Measurements from ENCODE around the gene TRIM65.

DNA sequence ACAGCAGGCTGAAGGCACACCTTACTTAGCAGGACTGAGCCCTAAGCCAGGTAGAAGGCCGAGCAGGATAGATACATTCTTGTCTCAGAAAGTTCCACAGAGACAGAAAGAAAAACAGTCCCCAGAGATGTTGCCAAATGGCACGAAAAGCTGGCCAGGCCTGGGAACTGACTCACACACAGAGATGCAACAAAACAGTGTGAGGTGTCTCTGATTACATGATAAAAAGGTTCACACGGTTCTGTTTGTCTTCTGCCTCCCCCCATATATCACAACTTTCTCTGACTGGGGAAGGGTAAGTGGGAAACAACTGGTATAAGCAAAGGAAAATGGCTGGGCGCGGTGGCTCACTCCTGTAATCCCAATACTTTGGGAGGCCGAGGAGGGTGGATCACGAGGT, 43.3 kb downstream of the TRIM65 start:
- TF ChIP-seq ZNF274 (IDR thresholded peaks at IDR 0.05; ENCODE audit: low read depth, low read length): no peak
- no peak for TF ChIP-seq YY1 (IDR thresholded peaks at IDR 0.05; ENCODE audit: insufficient read depth, insufficient read length)
- no peak for TF ChIP-seq SUZ12 (IDR thresholded peaks at IDR 0.05; ENCODE audit: extremely low read depth, insufficient read depth, insufficient read length)
